Mammary epithelial cell (primary cell): Measurements from ENCODE around the gene TMEM129.
"Not testable (repeated sequence)": the region's sequence is repeated elsewhere in the genome, so short reads cannot be mapped to it uniquely, and the experiment has no call there.

ENCODE experiments used
- CTCF ChIP-seq, 2 donors: IDR thresholded peaks in 1 of 2; conservative IDR thresholded peaks in 1 of 2; 2 replicates each; pipeline ENCODE4 v1.5.1; 2011 to 2012; ENCODE audit warnings: inconsistent platforms in 2 of 2, low read length in 2 of 2, mild to moderate bottlenecking in 2 of 2, control low read depth in 1 of 2, low read depth in 1 of 2; ENCODE audit not compliant: insufficient read depth in 1 of 2; ENCODE audit errors: extremely low read depth in 1 of 2
- EZH2 ChIP-seq: IDR thresholded peaks from 2 replicates; pipeline ENCODE4 v1.6.1; 2012; ENCODE audit warnings: low read length, inconsistent platforms, borderline replicate concordance

GRCh38 chr4:1701671-1702070, 19.5 kb downstream of the TMEM129 start:
- not testable (repeated sequence) for TF ChIP-seq CTCF (conservative IDR thresholded peaks at IDR 0.05 in 1 of 2, IDR thresholded peaks at IDR 0.05 in 1 of 2; ENCODE audit: extremely low read depth in 1 of 2, insufficient read depth in 1 of 2, low read depth in 1 of 2, low read length in 2 of 2); EZH2
